ENCODE results near the gene AGAP3. TPM values are rescaled to one million over a fixed set of nuclear protein-coding genes. Genes with fewer than 3 reads are reported as not detected.

Gene AGAP3
- total and polyA plus RNA-seq, 2 donors (not counting 1 experiment from before 2014, with no cell fraction given): 32.9 to 34.2 TPM

DNA sequence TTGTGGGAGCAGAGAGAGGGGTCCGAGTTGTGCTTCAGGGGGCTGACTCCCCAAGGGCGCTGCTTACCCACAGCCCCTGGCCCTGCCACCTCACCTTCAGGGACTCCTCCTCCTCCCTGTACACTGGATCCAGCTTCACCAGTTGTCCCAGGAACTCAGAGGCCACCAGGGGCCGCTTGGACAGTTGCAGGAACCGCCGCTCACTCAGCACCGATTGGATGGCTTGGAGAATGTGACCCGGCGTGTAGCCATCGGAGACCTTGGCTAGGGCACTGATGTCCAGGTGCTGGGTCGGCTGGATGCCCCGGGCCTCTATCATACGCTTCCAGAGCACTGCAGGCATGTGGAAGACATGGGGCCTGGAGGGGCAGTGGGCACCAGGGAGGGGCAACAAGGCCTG lies 105.3 kb downstream of the AGAP3 start:
- Histone ChIP-seq H3K27me3 (ENCODE audit: control insufficient read depth, insufficient read depth, low read length) (peaks cover 25% of the 10 kb centered on the region), H3K9me3 (ENCODE audit: control insufficient read depth, insufficient read depth, low read depth, low read length) (no peaks in the 10 kb centered on the region), H3K9ac (ENCODE audit: insufficient read depth, low read length) (no peak overlapping the region), H2AFZ (ENCODE audit: low read length) (no peak overlapping the region), H3K4me2 (ENCODE audit: extremely low read depth, insufficient read depth, low read length) (no peak overlapping the region), H3K79me2 (ENCODE audit: control insufficient read depth, insufficient read depth, low read length) (no peaks in the 10 kb centered on the region), H3K27ac (ENCODE audit: insufficient read depth, low read length) (no peak overlapping the region), H3K36me3 (ENCODE audit: control insufficient read depth, insufficient read depth, low read length) (no peaks in the 10 kb centered on the region), H4K20me1 (ENCODE audit: control insufficient read depth, extremely low read depth, insufficient read depth, low read length) (no peaks in the 10 kb centered on the region), H3K4me3 (replicated peaks in 1 of 4; ENCODE audit: control extremely low read depth in 1 of 4, insufficient read depth in 1 of 4, low read depth in 3 of 4, low read length in 4 of 4) (no peak overlapping the region), H3K4me1 (ENCODE audit: control insufficient read depth, extremely low read depth, insufficient read depth, low read length) (no peaks in the 10 kb centered on the region)
- TF ChIP-seq CTCF (conservative IDR thresholded peaks at IDR 0.05 in 1 of 2, IDR thresholded peaks at IDR 0.05 in 1 of 2; ENCODE audit: low read depth in 1 of 2, low read length in 2 of 2) (no peak), EZH2 (IDR thresholded peaks at IDR 0.05; ENCODE audit: low read length, missing control alignments) (no peak)
- no peak for DNase-seq (ENCODE audit: low read depth in 2 of 2)

GRCh38 chr7:151192002-151192539 lies 105.8 kb downstream of the AGAP3 start:
- Histone ChIP-seq H2AFZ (ENCODE audit: low read length) (no peak overlapping the region), H3K4me1 (ENCODE audit: control insufficient read depth, extremely low read depth, insufficient read depth, low read length) (no peaks in the 10 kb centered on the region), H3K79me2 (ENCODE audit: control insufficient read depth, insufficient read depth, low read length) (no peaks in the 10 kb centered on the region), H3K27me3 (ENCODE audit: control insufficient read depth, insufficient read depth, low read length) (peaks cover 28% of the 10 kb centered on the region), H3K4me2 (ENCODE audit: extremely low read depth, insufficient read depth, low read length) (no peak overlapping the region), H3K36me3 (ENCODE audit: control insufficient read depth, insufficient read depth, low read length) (no peaks in the 10 kb centered on the region), H3K4me3 (replicated peaks in 1 of 4; ENCODE audit: control extremely low read depth in 1 of 4, insufficient read depth in 1 of 4, low read depth in 3 of 4, low read length in 4 of 4) (no peak overlapping the region), H4K20me1 (ENCODE audit: control insufficient read depth, extremely low read depth, insufficient read depth, low read length) (no peaks in the 10 kb centered on the region), H3K27ac (ENCODE audit: insufficient read depth, low read length) (no peak overlapping the region), H3K9me3 (ENCODE audit: control insufficient read depth, insufficient read depth, low read depth, low read length) (no peaks in the 10 kb centered on the region), H3K9ac (ENCODE audit: insufficient read depth, low read length) (no peak overlapping the region)
- TF ChIP-seq EZH2 (IDR thresholded peaks at IDR 0.05; ENCODE audit: low read length, missing control alignments): no peak
- TF ChIP-seq CTCF (conservative IDR thresholded peaks at IDR 0.05 in 1 of 2, IDR thresholded peaks at IDR 0.05 in 1 of 2; ENCODE audit: low read depth in 1 of 2, low read length in 2 of 2): no peak
- no peak for DNase-seq (ENCODE audit: low read depth in 2 of 2)

DNA sequence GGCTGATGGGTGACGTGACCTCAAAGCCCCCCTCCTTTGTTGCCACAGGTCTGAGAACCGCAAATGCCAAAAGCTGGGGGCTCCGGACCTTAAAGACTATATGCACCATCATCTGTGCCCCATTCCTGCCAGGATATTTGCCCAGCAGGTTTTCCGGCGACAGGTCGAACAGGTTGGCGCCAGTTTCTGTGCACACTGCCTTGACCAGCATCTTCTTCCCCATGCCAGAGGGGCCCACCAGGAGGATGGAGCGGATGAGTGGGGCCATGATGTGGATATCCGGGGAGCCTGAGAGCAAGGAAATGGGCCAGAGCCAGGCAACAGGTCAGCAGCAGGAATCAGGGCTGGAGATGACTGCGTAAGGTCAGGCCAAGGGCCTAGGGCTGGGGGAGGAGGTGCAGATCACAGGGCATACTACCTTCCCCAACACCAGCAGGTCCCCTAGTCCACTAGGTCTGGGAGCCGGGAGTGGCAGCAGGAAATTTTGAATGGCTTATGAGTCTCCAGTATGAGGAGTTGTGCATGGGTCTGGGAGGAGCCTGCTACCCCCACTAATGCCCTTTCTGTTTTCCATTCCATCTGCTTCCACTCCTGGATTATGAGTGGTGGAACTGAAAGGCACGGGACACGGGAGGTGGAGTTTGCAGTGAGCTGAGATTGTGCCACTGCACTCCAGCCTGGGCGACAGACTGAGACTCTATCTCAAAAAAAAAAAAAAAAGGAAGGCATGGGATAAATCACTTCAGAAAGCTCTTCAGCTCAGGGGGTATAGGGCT lies 107.1 kb downstream of the AGAP3 start:
- H3K4me2 ChIP-seq (ENCODE audit: extremely low read depth, insufficient read depth, low read length): no peak overlapping the region
- no peaks in the 10 kb centered on the region for H3K36me3 ChIP-seq (ENCODE audit: control insufficient read depth, insufficient read depth, low read length)
- no peaks in the 10 kb centered on the region for H3K4me1 ChIP-seq (ENCODE audit: control insufficient read depth, extremely low read depth, insufficient read depth, low read length)
- no peaks in the 10 kb centered on the region for H4K20me1 ChIP-seq (ENCODE audit: control insufficient read depth, extremely low read depth, insufficient read depth, low read length)
- H3K4me3 ChIP-seq (replicated peaks in 1 of 4; ENCODE audit: control extremely low read depth in 1 of 4, insufficient read depth in 1 of 4, low read depth in 3 of 4, low read length in 4 of 4): no peak overlapping the region
- DNase-seq (ENCODE audit: low read depth in 2 of 2): no peak
- TF ChIP-seq EZH2 (IDR thresholded peaks at IDR 0.05; ENCODE audit: low read length, missing control alignments) (no peak), CTCF (conservative IDR thresholded peaks at IDR 0.05 in 1 of 2, IDR thresholded peaks at IDR 0.05 in 1 of 2; ENCODE audit: low read depth in 1 of 2, low read length in 2 of 2) (no peak)
- H3K9me3 ChIP-seq (ENCODE audit: control insufficient read depth, insufficient read depth, low read depth, low read length): no peaks in the 10 kb centered on the region
- no peak overlapping the region for H3K27ac ChIP-seq (ENCODE audit: insufficient read depth, low read length)
- peaks cover 25% of the 10 kb centered on the region for H3K27me3 ChIP-seq (ENCODE audit: control insufficient read depth, insufficient read depth, low read length)
- no peak overlapping the region for H3K9ac ChIP-seq (ENCODE audit: insufficient read depth, low read length)
- H2AFZ ChIP-seq (ENCODE audit: low read length): no peak overlapping the region
- H3K79me2 ChIP-seq (ENCODE audit: control insufficient read depth, insufficient read depth, low read length): no peaks in the 10 kb centered on the region

Other genes starting within 250 kb of the AGAP3 start
- not detected in 2 replicates for gene AOC1, start 234.0 kb upstream of the AGAP3 start, total RNA-seq
- not detected in 2 replicates for gene AOC1, start 234.0 kb upstream of the AGAP3 start, polyA plus RNA-seq
- 6.1 and 6.2 TPM in 2 replicates for gene KCNH2, start 108.2 kb upstream of the AGAP3 start, total RNA-seq
- 0.15 and 0.20 TPM in 2 replicates for gene KCNH2, start 108.2 kb upstream of the AGAP3 start, polyA plus RNA-seq
- gene NOS3, start 95.5 kb upstream of the AGAP3 start, total RNA-seq: 0.50 and 0.77 TPM in 2 replicates
- gene NOS3, start 95.5 kb upstream of the AGAP3 start, polyA plus RNA-seq: 0.12 and 0.38 TPM in 2 replicates
- gene ATG9B, start 62.0 kb upstream of the AGAP3 start, total RNA-seq: under 0.01 TPM in 1 of 2 replicates, not detected in the other
- 0.03 TPM in 2 replicates for gene ATG9B, start 62.0 kb upstream of the AGAP3 start, polyA plus RNA-seq
- 16.4 and 20.0 TPM in 2 replicates for gene ABCB8, start 58.0 kb upstream of the AGAP3 start, total RNA-seq
- gene ABCB8, start 58.0 kb upstream of the AGAP3 start, polyA plus RNA-seq: 12.1 and 14.5 TPM in 2 replicates
- under 0.01 and 0.17 TPM in 2 replicates for gene ASIC3, start 37.9 kb upstream of the AGAP3 start, total RNA-seq
- gene ASIC3, start 37.9 kb upstream of the AGAP3 start, polyA plus RNA-seq: 0.05 and 0.07 TPM in 2 replicates
- 25.9 and 27.7 TPM in 2 replicates for gene CDK5, start 28.6 kb upstream of the AGAP3 start, total RNA-seq
- 15.1 and 24.7 TPM in 2 replicates for gene CDK5, start 28.6 kb upstream of the AGAP3 start, polyA plus RNA-seq
- gene SLC4A2, start 26.9 kb upstream of the AGAP3 start, total RNA-seq: 56.0 and 61.8 TPM in 2 replicates
- gene SLC4A2, start 26.9 kb upstream of the AGAP3 start, polyA plus RNA-seq: 30.5 and 54.1 TPM in 2 replicates
- gene FASTK, start 5.7 kb upstream of the AGAP3 start, total RNA-seq: 64.7 and 69.5 TPM in 2 replicates
- gene FASTK, start 5.7 kb upstream of the AGAP3 start, polyA plus RNA-seq: 33.8 and 34.1 TPM in 2 replicates
- gene TMUB1, start 3.0 kb upstream of the AGAP3 start, total RNA-seq: 14.1 and 20.3 TPM in 2 replicates
- 11.9 and 17.1 TPM in 2 replicates for gene TMUB1, start 3.0 kb upstream of the AGAP3 start, polyA plus RNA-seq
- not detected in 2 replicates for gene GBX1, start 81.2 kb downstream of the AGAP3 start, total RNA-seq
- not detected in 2 replicates for gene GBX1, start 81.2 kb downstream of the AGAP3 start, polyA plus RNA-seq
- gene ASB10, start 100.8 kb downstream of the AGAP3 start, total RNA-seq: not detected in 2 replicates
- gene ASB10, start 100.8 kb downstream of the AGAP3 start, polyA plus RNA-seq: not detected in 2 replicates
- not detected in 2 replicates for gene H2BK1, start 124.0 kb downstream of the AGAP3 start, total RNA-seq
- not detected in 2 replicates for gene H2BK1, start 124.0 kb downstream of the AGAP3 start, polyA plus RNA-seq
- 46.4 and 46.7 TPM in 2 replicates for gene ABCF2, start 140.7 kb downstream of the AGAP3 start, total RNA-seq
- 41.6 and 66.1 TPM in 2 replicates for gene ABCF2, start 140.7 kb downstream of the AGAP3 start, polyA plus RNA-seq
- gene CHPF2, start 146.0 kb downstream of the AGAP3 start, total RNA-seq: 33.9 and 46.7 TPM in 2 replicates
- 33.6 and 42.5 TPM in 2 replicates for gene CHPF2, start 146.0 kb downstream of the AGAP3 start, polyA plus RNA-seq
- 23.8 and 27.0 TPM in 2 replicates for gene SMARCD3, start 162.2 kb downstream of the AGAP3 start, total RNA-seq
- gene SMARCD3, start 162.2 kb downstream of the AGAP3 start, polyA plus RNA-seq: 30.7 and 30.9 TPM in 2 replicates

Measured in fibroblast of lung (primary cell).